Fibroblast of the aortic adventitia (primary cell): Measurements from ENCODE around the gene CDH13. TPM values are rescaled to one million over a fixed set of nuclear protein-coding genes. Genes with fewer than 3 reads are reported as not detected.

ENCODE experiments used
- DNase-seq: peaks from one replicate; pipeline ENCODE4 v3.0.0-alpha.2; 2010; ENCODE audit warnings: low read depth
- H3K4me3 ChIP-seq: 2 replicates; pipeline ENCODE4 v1.5.1; 2011; ENCODE audit warnings: low read depth, mild to moderate bottlenecking, control low read depth, low read length, moderate library complexity
- total RNA-seq: library from RNA; depleted of rRNA; stranded (reverse); fragments of >200 nt; gene quantifications from 2 replicates; pipeline ENCODE4 v1.2.3, GENCODE V29; 2012; ENCODE audit warnings: low replicate concordance
- TF ChIP-seq, protein P1 (sequence below): IDR thresholded peaks from 2 replicates; pipeline ENCODE4 v1.5.1; 2011; ENCODE audit warnings: mild to moderate bottlenecking, low read length, control low read depth, inconsistent platforms; ENCODE audit not compliant: insufficient read depth

CDH13 gene
- total RNA-seq, 1 donor: 55.7 TPM

- no peak for DNase-seq
- TF ChIP-seq, protein P1, sequence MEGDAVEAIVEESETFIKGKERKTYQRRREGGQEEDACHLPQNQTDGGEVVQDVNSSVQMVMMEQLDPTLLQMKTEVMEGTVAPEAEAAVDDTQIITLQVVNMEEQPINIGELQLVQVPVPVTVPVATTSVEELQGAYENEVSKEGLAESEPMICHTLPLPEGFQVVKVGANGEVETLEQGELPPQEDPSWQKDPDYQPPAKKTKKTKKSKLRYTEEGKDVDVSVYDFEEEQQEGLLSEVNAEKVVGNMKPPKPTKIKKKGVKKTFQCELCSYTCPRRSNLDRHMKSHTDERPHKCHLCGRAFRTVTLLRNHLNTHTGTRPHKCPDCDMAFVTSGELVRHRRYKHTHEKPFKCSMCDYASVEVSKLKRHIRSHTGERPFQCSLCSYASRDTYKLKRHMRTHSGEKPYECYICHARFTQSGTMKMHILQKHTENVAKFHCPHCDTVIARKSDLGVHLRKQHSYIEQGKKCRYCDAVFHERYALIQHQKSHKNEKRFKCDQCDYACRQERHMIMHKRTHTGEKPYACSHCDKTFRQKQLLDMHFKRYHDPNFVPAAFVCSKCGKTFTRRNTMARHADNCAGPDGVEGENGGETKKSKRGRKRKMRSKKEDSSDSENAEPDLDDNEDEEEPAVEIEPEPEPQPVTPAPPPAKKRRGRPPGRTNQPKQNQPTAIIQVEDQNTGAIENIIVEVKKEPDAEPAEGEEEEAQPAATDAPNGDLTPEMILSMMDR: no peak
Observed at GRCh38 chr16:83205896-83206295, 579.1 kb downstream of the CDH13 start.

DNA sequence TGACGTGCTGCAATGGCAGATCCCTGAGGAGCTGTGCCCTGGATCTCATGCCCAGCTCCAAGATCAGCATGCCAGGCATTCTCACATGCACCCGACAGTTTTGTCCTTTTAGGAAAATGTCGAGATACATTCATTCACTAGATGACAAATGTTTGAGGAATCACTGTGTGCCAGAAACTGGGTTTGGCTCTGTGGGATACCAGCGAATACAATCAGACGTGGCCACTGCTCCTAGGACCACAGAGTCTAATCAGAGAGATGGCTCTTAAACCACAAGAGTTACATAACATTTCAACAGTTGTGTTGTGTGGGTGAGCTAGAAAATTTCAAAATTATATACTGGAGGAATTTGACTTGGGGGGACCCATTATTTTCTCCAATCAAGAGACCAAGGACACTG, 579.7 kb downstream of the CDH13 start:
- H3K4me3 ChIP-seq: no peak overlapping the region
- DNase-seq: no peak
- TF ChIP-seq, protein P1: no peak

More at GRCh38 chr16:83205896-83206295, 579.1 kb downstream of the CDH13 start:
- H3K4me3 ChIP-seq: no peak overlapping the region

DNA sequence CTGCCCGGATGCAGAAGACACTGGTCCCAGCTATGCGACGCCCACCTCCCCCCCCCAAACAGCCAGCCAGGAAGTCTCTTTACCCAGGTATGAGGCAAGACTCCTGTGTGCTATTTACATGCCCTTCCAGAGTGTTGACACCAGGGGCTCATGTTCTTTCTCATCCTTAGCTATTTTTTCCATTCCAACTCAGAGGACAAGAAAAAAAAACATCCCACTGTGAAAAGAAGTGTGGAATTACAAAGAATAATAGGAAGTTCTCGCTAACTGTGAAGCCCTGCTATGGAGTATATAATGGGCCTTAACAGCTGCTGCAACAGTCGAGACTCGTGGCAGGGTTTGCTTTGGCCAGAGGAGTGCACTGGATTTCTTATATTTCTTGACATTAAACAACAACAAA, 584.9 kb downstream of the CDH13 start:
- DNase-seq: no peak
- TF ChIP-seq, protein P1: no peak
- no peak overlapping the region for H3K4me3 ChIP-seq

DNA sequence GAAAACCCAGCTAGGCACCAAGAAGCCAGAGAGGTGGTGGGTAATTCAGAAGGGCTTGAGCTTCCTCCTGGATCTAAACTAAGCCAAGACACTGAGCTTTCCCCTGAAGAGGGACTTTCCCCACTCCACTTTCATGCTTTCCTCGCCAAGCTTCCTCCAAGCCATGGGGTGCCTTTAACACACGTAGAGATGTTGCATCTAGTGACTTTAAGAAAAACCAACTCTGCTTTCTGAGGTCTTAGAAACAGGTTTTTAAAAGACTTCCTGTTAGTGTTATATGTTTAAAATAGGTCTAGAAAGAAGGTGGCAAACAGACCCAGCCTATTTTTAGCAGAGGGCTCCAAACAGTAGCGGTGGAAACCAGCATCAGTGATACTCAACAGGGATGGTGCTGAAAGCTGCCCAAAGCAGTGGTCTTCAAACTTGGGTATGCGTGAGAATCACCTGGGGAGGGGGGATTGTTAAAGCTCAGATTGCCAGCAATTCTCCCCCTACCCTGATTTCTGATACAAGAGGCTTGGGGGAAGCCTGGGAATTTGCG, 585.6 kb downstream of the CDH13 start:
- TF ChIP-seq, protein P1: no peak
- no peak overlapping the region for H3K4me3 ChIP-seq
- no peak for DNase-seq

GRCh38 chr16:83214671-83215070, 587.9 kb downstream of the CDH13 start:
- DNase-seq: no peak
- TF ChIP-seq, protein P1: no peak
- H3K4me3 ChIP-seq: no peak overlapping the region

DNA sequence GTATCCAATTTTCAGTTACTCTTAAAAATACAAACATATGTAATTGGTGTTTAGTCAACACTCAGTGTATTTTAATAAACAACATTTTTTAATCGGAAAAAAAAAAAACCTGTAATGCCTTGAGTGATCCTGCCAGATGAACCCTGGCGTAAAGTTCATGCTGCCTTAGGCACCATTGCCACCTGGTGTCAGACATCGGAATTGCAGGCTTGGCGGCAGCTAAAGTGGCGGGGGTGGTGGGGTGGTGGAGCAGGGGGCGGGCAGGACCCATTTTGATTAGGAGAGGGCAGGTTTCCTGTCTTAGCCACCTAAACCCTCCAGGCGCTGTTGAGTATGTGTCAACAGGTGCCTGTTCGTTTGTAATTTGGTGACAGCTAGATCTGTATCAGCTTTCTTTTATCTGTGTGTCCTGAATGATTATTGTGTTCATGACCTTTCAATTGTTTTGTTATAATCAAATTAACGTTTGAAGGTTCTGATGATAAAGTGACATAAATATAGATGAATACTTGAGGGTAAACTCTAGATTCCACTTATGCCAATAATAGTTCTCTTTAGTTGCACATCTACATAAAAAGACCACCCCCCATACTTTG, 588.7 kb downstream of the CDH13 start:
- TF ChIP-seq, protein P1: peak; percentile 84
- DNase-seq: peak; percentile 34
- H3K4me3 ChIP-seq: no peak overlapping the region

DNA sequence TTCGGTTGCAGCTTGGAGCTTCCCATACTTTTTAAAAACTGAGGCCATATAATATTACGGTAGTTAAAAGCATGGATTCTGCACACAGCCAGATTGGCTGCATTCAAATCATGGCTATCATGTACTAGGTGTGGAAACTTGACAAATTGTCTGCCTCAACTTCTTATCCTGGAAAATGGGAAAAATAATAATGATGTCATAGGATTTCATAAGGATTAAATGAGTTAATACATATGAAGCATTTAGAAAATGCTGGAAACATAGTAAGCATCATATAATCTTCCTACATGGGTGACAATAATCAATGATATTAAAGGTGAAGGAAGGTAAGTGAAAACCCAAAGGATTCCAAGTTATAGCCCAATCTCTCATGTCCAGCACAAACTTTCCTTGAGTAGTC, 592.5 kb downstream of the CDH13 start:
- TF ChIP-seq, protein P1: no peak
- H3K4me3 ChIP-seq: no peak overlapping the region
- DNase-seq: no peak
